ENCODE results near the gene SECISBP2.

DNA sequence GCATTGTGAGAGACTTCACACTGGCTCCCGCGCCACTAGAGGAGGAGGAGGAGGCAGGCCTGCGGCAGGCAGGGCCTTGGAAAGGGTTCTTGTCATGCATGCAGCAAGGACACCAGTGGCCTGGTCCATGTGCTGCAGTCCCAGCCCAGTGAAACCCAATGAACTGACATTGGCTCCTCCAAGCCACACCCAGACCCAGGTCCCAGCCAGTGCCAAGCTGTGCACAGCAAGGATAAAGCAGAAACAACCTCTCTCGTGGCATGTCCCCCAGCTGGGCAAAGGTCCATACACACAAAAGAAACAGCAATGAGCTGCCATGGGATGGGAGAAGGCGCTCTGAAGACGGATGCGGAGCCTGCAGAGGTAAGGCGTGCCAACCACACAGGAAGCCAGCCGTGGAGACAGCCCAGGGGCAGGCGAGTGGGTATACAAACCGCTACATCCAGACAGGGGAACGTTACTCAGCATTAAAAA, 90.4 kb downstream of the SECISBP2 start:
- no peak for TF ChIP-seq POLR2AphosphoS5 (IDR thresholded peaks at IDR 0.05; ENCODE audit: low read depth, low read length)
- TF ChIP-seq POLR2A (IDR thresholded peaks at IDR 0.05; ENCODE audit: low read depth, low read length): no peak
